Smooth muscle cell of the brain vasculature (primary cell): Measurements from ENCODE around the gene ABCA2.

Experiments used
- DNase-seq: peaks from one replicate; pipeline ENCODE4 v3.0.0-alpha.2; 2012; ENCODE audit warnings: low read depth, low spot score

Gene ABCA2

DNA sequence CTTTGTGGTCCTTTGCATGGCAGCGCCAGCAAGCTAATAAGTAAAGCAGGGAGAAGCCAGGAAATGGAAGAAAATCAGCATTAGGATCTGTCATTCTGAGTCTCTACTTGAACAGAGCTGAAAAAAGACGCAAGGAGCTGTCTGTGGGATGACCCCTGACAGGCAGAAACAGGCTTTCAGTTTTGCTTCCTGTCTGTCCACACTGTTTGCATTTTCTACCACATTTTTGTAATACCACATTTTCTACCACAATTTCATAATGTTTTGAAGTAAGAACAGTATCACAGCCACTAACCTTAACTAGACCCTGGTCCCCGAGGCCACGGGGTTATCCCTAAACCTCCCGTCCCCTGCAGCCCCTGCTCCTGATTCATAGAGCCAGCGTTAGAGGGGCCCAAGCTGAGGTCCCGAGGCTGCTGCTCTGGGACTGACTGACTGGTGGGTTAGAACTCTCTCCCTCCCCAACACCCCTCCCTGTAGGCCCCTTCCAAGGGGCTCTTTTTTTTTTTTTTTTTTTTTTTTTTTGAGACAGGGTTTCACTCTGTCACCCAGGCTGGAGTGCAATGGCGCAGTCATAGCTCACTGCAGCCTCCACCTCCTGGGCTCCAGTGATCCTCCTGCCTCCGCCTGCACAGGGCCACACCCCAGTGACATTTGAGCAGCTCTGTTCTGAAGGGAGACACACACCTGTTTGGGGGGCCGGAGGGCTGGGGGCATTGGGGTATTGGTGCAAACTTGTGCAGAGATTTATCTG lies 27.7 kb downstream of the ABCA2 start:
- DNase-seq: no peak

- no peak for DNase-seq
Measured at GRCh38 chr9:136997830-136998234, 30.2 kb downstream of the ABCA2 start.

DNA sequence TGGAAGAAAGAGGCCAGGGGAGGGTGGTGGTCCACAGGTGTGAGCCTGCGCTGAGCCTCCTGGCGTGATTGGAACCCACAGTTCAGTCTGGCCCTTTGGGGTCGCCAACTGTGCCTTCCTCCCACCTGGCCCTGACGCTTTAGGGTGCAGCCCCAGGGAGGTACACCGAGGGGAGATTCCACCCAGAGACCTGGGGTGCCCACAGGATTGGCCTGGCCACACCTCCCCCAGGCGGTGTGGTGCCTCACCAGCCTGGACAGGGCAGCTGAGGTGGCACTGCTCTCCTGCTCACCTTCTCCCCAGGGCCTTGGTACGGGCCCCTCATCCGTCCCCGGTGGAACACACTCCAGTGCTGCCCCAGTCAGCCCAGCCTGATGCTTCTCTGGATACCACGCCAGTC lies 30.7 kb downstream of the ABCA2 start:
- DNase-seq: no peak

GRCh38 chr9:136996361-136997292 lies 31.4 kb downstream of the ABCA2 start, which contains the start of gene CLIC3:
Gene CLIC3, minus strand, starts transcription at chr9:136996568. Its CDS starts 25 bp downstream, at chr9:136996543.
- no peak for DNase-seq

DNA sequence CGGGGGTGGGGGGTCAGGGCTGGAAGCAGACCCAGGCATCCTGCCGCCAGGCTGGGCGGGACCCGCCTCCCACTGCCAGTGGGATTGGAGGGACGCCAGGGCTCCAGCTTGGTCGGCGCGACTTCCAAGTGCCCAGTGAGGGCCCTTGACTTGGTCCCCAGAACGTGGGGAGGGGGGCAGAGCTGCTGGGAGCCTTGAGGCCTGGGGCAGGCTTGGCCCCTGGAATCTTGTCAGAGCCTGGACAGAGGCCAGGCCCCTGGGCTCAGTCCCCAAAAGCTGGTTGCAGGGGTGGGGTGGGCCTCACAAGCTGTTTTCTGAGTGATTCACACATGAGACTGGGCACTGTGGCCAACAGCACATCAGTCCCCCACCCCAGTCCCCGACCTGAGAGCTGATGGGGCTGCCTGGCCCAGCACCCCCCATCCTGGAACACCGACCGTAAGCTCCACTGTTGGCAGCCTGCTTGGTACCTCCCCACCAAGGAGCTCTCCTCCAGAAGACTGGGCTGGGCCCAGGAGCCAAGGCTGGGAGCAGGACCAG lies 32.2 kb downstream of the ABCA2 start:
- no peak for DNase-seq

- no peak for DNase-seq
Measured at GRCh38 chr9:136995362-136995761, 32.7 kb downstream of the ABCA2 start.

DNA sequence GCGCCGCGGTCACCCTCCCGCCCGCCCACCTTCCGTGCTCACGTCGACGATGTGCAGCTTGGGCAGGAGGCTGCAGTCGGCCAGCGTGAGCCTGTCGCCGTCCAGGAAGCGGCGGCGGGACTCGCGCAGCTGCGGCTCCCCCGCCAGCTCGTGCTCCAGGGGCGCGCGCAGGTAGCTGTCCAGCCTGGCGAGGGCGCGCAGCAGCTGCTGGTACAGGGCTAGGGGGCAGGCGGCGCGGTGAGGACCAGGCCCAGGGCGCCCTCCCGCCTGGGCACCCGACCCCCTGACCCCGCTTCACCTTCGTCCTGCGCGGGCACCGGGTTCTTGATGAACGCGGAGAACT lies 33.2 kb downstream of the ABCA2 start:
- DNase-seq: no peak

GRCh38 chr9:136994180-136994887 lies 33.7 kb downstream of the ABCA2 start:
- no peak for DNase-seq

DNA sequence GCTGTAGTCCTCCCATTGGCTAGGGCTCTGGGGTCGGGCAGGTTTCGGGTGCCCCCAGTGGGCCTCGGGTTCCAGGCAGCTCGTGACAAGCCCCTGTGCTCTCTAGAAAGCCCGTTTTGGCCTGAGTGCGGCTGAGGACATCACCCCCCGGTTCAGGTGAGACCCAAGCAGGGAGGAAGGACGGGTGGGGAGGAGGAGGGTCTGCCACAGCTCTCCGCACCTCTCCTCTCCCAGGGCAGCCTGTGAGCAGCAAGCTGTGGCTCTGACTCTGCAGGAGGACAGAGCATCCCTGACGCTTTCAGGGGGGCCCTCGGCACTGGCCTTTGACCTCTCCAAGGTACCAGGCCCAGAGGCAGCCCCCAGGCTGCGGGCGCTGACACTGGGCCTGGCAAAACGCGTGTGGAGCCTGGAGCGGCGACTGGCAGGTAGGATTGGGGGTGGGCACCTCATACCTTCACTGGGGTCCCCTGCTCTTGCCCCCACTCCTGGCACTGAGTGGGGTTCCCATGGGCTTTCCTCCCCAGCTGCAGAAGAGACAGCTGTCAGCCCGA lies 35.1 kb downstream of the ABCA2 start:
- no peak for DNase-seq

DNA sequence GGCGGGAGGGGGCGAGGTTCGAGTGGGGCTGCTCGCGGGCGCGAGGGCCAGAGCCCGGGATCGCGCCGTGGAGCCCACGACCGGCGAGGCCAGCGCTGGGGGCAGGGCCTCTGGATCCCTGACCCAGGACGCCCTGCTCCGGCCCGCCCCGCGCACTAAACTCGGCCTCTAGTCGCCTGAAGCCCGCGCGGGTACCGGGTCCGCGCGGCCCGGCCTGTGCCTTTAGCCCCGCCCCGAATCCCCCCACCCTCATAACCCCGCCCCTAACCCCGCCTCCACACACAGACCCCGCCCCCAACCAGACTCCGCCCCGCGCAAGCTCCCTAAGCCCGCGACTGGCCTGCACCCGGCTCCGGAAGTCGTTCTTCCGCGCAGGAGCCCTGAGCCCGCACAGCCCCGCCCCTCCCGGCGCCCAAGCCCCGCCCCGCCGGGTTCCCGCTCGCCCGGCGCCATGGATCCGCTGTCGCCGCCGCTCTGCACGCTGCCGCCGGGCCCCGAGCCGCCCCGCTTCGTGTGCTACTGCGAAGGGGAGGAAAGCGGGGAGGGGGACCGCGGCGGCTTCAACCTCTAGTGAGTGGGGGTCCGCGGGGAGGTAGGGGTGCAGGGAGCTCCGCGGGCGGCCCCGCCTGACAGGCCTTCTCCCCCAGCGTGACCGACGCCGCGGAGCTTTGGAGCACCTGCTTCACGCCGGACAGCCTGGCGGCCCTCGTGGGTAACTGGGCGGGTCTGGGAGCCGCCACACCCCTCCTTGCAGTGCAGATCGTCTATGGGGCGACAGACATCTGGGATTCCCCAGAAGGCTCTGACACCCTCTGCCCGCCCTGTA lies 35.8 kb downstream of the ABCA2 start, which contains the start of gene PAXX:
Gene PAXX (plus strand): TSS at position 430 of the 826 bp plus-strand sequence. CDS start 22 bp downstream, at position 452.
- DNase-seq: no peak

DNA sequence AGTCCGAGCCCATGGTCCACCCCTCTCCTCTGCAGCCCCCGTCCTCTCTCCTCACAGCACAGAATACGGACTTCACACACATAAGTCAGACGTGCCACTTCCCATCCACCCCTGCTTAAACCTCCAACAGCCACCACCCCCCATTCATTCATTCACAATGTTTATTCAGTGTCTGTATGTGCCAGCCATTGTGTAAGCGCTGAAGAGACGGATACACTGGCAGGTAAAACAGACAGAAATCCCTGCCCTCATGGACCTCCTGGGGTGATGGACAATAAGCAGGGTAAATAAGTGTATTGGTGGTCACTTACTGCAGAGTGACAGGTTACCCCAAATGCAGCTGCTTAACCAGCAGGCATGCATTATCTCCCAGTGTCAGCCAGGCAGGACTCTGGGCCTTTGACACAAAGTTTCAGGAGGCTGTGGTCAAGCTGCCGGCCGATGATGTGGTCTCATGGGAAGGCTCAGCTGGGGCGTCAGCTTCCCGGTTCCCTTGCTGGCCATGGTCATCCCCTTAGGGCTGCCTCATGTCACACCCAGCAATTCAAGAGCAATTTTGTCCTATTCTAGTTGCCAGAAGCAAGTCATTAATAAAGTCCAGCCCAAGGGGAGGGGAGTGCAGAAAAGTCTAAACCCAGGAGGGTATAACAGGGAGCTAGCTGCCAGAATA lies 37.7 kb downstream of the ABCA2 start:
- no peak for DNase-seq

DNA sequence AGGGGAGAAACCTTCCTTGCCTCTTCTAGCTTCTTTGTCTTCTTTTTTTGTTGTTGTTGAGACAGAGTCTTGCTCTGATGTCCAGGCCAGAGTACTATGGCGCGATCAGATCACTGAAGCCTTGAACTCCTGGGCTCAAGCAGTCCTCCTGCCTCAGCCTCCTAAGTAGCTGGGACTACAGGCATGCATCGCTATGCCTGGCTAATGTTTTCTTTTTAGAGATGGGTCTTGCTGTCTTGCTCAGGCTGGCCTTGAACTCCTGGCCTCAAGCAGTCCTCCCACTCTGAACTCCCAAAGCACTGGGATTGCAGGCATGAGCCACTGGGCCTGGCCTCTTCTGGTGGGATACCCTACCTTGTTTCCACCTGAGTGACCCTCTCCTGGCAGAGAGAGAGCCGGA lies 39.2 kb downstream of the ABCA2 start:
- no peak for DNase-seq

DNA sequence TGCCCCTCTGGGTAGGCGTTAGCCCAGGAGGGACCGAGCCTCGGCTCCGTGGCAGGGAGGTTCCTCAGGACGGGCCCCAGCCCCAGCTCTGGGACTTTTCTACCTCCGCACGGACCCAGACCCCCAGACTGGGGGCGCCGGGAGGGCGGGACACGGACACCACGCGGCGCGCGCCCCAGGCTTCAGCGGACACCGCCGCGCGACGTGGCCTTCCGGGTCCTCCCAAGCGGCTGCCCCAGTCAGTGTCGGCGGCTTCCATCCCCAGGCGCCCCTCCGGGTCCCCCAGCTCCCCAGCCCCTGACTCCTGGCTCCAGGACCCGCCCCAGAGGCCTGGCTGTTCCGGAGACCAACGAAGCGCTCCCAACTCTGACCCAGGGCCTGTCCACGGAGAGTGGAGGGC lies 42.2 kb downstream of the ABCA2 start:
- no peak for DNase-seq

DNA sequence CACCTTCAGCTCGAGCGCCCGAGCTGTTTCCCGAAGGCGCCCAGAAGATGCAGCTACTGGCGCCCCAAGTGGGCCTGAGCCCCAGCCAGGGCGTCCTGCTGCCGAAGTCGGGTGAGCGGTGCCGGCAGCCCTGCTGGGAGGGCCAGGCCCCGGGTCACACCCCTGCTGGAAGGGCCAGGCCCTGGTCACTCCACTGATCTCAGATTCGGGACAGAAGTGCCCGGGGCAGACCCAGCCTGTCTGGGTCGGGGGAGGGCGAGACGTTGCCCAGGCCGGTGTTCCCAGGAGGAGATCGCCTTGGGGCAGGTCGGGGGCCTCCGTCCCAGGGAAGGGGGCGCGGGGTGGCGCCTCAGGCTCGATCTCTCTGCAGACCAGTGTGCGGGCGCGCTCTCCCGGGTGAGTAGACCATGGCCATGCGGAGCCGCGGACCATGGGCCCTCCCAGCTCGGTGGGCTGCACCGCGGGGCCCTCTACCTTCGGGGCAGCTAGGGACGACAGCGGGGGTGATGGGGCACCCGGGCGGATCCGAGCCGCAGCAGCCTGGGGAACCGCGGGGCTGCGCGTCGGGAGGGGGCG lies 42.9 kb downstream of the ABCA2 start:
- no peak for DNase-seq

DNA sequence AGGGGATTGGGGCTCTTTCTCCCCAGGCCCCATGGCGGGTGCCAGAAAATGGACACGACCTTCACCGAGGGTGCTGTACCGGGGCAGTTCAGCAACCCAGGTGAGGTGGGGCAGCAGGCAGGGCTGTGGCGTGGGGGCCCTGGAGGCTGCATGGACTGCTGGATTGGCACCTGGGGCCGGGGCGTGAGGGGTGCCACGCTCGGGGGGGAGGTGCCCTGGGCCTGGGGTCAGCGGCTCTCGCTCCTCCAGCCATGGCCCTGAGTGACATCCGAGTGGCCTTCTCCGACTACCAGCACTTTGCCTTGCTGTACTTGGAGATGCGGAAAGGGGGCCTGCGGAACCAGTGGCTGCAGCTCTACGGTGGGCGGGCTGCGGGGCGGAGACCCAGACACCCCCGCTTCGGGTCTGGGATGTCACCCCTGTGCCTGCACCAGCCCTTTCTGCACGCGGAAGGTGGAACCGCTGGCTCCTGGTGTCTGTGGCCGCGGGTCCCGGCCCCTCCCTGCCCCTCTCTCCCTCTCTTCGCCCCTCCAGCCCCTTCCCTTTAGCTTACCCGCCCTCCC lies 43.5 kb downstream of the ABCA2 start:
- DNase-seq: no peak

GRCh38 chr9:136983656-136984314 lies 44.3 kb downstream of the ABCA2 start:
- no peak for DNase-seq

DNA sequence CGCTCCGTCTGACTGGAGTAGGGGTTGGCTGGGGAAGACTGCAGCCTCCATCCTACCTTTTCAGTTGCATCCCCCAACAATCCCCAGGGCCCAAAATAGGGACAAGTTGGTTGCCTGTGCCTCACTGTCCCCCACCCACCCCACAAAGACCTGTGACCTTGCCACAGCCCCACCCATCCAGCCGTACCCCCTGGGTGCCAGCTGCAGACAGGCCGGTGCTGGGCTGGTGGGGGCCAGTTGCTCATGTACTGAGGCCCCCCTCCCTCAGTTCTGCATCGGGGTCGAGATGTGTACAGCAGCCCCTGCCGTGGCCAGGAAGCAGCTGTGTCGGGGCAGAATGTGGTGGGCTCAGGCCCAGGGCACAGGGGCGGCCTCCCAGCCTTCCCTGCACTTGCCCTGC lies 44.9 kb downstream of the ABCA2 start:
- no peak for DNase-seq

GRCh38 chr9:136982232-136983051 lies 45.6 kb downstream of the ABCA2 start, which contains the start of gene LCNL1:
Gene LCNL1, plus strand, starts transcription at chr9:136982993. Its CDS starts 594 bp downstream, at chr9:136983587.
- DNase-seq: no peak
